GM12892 (cell line): ENCODE data around the gene AFTPH.

Experiments
- DNase-seq: peaks from one replicate; pipeline ENCODE4 v3.0.0; 2011; ENCODE audit not compliant: insufficient read length
- FAIRE-seq: peaks from 2 replicates; lab custom pipeline; 2011; peaks lifted over from hg19 to GRCh38; lab: Jason Lieb, UNC
- POLR2A ChIP-seq: IDR thresholded peaks from 2 replicates; pipeline ENCODE4 v1.6.1; 2011; ENCODE audit warnings: low read depth, low read length, control low read depth
- POLR2AphosphoS5 ChIP-seq: IDR thresholded peaks from 2 replicates; pipeline ENCODE4 v1.6.1; 2011; ENCODE audit warnings: low read depth, low read length, control low read depth
- TAF1 ChIP-seq: IDR thresholded peaks from 2 replicates; pipeline ENCODE4 v1.6.1; 2011; ENCODE audit warnings: low read depth, mild to moderate bottlenecking, control low read depth, low read length, borderline replicate concordance

AFTPH gene

DNA sequence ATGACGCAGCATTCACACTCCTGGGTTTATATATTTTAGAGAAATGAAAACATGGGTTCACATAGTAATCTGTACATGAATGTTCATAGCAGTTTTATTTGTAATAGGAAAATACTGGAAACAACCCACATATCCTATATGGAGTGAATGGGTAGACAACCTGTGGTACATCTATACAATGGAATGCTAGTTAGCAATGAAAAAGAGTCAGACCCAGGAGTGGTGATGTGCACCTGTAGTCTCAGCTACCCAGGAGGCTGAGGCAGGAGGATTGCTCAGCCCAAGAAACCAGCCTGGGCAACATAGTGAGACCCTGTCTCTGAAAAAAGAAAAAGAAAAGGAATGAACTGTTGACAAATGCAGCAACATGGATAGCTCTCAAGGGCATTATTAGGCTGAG, 25.9 kb downstream of the AFTPH start:
- DNase-seq, result no peak
- TF ChIP-seq POLR2A (no peak), TAF1 (no peak), POLR2AphosphoS5 (no peak)
- no peak for FAIRE-seq

DNA sequence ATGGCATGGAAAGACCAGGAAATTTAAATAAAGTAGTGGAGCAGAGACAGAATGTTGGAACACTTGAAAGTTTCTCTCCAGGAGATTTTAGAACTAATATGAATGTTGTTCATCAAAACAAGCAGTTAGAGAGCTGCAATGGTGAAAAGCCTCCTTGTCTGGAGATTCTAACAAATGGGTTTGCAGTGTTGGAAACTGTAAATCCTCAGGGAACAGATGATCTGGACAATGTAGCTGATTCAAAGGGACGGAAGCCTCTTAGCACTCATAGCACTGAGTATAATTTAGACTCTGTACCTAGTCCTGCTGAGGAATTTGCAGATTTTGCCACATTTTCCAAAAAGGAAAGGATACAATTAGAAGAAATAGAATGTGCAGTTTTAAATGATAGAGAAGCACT, 27.7 kb downstream of the AFTPH start:
- FAIRE-seq (no peak), DNase-seq (no peak)
- TF ChIP-seq TAF1, result no peak
- no peak for TF ChIP-seq POLR2A
- no peak for TF ChIP-seq POLR2AphosphoS5

DNA sequence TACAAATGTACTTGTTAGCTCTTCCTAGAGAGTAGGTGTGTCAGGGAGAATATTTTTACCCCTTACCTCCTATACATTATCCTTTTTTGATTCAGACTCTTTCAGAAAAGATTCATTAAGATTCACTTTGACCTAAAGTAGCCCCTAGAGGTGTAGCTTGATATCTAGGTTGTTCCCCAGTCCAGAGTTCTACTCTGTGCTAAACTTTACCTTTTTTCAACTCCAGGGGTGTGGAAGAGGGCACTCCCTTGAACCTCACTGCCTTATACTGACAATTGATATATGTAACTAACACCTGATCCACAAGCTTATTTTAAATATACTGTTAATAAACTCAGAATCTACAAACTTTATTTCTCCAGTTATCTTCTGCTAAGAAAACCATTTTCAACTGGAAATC, 30.0 kb downstream of the AFTPH start:
- TF ChIP-seq POLR2AphosphoS5 (no peak), POLR2A (no peak), TAF1 (no peak)
- FAIRE-seq (no peak), DNase-seq (no peak)

DNA sequence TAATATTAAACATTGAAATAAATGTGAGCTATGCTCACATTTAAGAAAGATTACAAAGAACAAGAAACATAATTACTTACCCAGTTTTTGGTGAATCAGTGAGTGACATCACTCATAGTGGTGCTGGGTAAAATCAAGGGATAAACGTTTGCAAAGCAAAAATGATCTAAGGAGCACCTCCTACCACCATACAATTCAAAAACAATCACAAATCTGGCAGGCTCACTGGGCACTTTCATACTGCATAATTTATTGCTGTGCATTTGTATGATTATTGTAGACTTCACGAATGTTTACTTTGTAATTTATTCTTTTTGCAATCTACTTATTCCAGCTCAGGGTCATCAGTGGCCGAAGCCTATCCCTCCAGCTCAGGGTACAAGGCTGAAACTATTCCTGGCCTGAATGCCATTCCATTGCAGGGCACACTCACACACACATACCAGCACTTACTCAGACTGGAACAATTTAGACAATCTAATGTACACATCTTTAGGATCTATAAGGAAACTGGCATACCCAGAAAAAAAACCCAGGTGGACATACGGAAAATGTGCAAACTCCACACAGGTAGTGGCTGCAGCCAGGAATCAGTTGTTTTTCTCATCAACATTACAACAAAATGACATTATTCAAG, 34.4 kb downstream of the AFTPH start:
- no peak for DNase-seq
- TF ChIP-seq POLR2AphosphoS5, result no peak
- TF ChIP-seq TAF1, result no peak
- no peak for TF ChIP-seq POLR2A
- no peak for FAIRE-seq

DNA sequence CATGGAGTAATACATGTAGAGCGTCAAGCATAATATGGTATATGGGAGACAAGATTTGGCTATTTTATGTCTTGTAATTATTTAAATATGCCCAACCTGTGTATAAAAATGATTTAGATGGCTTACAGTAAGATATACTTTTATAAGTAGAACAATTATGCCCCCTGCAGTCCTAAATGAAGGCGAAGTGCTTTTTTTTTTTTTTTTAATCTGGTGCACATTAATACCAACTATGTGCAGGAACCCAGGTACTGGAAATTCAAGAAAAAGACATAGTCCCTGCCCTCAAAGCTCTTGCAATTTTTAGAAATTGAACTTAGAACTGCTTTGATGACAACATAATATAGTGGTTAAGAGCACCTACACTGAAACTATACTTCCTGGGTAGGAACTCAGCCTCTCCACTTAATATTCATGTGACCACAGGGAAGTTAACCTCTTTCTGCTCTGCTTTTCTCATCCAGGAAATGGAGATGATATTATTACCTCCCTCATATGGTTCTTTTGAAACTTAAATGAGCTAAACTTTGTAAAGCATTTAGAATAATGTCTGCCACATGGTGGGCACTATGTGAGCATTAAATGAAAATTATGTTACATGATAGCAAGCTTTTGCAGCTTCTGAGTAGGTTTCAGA, 38.1 kb downstream of the AFTPH start:
- DNase-seq, result no peak
- peak; percentile 67 for FAIRE-seq
- no peak for TF ChIP-seq POLR2AphosphoS5
- no peak for TF ChIP-seq POLR2A
- TF ChIP-seq TAF1, result no peak

DNA sequence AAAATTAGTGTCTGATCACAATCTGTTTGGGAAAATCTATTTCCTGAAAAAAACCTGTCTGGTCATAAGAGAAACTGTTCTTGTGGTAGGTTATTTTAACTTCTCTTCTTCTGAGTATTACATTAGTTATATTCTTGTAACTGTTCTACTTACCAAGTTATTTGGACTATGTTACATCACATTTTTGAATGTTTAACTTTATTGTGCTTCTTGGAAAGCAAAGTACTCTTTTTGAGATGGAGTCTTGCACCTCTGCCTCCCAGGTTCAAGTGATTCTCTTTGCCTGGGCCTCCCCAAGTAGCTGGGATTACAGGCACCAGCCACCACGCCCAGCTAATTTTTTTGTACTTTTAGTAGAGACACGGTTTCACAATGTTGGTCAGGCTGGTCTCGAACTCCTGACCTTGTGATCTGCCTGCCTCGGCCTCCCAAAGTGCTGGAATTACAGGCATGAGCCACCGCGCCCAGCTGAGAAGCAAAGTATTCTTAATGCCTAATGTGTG, 39.4 kb downstream of the AFTPH start:
- TF ChIP-seq POLR2A (no peak), POLR2AphosphoS5 (no peak), TAF1 (no peak)
- DNase-seq, result no peak
- no peak for FAIRE-seq

DNA sequence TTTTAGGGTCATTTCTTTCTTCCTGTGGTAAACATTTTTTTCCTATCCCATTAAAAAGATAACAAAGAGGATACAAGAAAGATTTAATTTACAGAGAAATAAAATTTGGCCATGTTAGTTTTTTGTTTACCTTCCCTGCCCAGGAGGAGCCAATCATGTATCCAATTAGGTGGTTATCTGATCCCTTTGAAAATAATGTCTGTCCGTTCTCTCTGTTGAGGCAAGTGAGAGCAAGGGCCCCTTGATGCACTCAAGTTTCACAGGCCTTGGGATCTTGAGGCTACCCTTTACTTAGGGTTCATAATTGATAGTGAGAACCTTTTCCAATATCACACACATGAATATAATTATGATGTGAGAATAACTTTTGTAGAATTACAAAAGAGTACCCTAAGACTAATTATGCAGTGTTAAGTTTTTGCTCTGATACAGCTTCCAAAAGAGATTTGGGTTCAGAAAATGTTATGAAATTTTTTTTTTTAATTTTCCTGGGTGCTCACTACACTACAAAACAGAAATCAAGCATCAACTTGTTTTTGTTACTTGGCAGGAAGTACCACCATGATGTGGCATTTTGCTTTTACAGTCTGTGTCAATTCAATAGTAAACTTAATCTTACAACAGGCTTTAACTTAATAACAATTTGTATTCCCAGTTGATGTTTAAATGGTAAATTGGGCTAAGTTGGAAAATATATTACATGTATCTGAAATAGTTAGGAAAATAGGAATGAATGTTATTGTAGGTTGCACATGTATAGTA, 42.0 kb downstream of the AFTPH start:
- no peak for TF ChIP-seq POLR2A
- no peak for FAIRE-seq

DNA sequence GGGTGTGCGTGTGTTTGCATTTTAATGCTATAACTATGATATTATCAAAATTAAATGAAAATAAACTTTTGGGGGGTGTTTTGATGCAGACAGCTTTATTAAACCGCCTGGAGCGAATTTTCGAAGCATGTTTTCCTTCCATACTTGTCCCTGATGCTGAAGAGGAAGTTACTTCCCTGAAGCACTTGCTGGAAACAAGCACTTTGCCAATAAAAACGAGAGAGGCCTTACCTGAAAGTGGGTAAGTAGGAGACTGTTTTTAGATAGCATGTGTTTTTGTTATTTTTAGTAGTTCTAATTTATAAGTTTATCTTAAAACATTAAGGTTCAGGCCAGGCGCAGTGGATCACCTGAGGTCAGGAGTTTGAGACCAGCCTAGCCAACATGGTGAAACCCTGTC, 43.3 kb downstream of the AFTPH start:
- FAIRE-seq (no peak), DNase-seq (no peak)
- TF ChIP-seq POLR2AphosphoS5 (no peak), POLR2A (no peak), TAF1 (no peak)

More for the DNA sequence above, 42.0 kb downstream of the AFTPH start:
- no peak for DNase-seq

DNA sequence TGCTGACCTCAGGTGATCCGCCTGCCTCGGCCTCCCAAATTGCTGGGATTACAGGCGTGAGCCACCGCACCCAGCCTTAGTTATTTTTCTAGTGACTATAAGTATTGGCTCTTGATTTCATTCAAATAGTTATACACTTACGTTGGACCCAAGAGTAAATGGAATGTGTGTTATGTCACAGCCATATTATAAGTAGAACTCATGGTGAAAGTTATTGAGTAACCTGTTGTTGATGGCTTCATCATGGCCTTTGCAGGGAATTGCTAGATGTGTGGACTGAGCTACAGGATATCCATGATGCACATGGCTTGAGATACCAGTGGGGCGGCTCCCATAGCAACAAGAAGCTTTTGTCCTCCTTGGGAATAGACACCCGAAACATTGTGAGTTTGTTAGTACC, 44.7 kb downstream of the AFTPH start:
- TF ChIP-seq POLR2A, result no peak
- FAIRE-seq (no peak), DNase-seq (no peak)

DNA sequence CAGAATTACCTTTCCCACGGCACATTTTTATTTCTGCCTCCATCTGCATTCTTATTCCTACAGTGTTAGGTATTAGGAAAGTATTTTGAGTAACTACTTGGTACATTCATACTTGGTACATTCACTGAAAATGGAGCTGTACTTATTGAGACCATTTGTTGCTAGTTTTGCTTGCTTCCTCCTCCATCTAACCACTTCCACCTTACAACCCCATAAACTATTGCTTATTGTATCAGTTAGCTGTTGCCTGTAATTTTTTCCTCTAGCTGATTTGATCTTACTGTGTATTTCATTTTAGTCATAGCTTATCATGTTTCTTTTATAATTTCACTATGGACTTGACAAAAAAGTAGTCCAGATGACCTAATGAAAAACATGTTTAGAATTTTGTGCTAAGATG, 50.7 kb downstream of the AFTPH start:
- DNase-seq, result no peak
- no peak for FAIRE-seq
- no peak for TF ChIP-seq TAF1

DNA sequence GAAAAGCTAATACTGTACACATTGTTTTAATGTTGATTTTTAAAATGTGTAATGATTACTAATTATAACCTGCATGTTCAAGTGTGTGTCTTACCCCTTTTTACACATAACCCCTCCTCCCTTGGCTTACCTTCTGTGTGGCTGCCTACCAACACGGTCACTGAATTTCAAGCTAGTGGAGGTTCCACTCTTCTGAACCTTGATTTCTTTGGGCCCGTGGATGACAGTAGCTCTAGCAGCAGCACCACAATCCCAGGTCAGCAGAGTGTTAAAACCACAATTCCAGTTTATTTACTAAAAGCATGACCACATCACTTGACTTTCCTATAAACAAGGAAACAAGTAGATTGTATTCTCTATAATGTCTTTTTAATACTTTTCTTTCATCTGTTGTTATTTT, 56.9 kb downstream of the AFTPH start:
- FAIRE-seq, result no peak

More for the DNA sequence above, 56.9 kb downstream of the AFTPH start:
- no peak for TF ChIP-seq POLR2A
- no peak for TF ChIP-seq TAF1
- no peak for TF ChIP-seq POLR2AphosphoS5
- DNase-seq, result no peak
